ENCODE measurements around the gene GPD2. TPM values are rescaled to one million over a fixed set of nuclear protein-coding genes. Genes with fewer than 3 reads are reported as not detected.
"Not testable (repeated sequence)": the region's sequence is repeated elsewhere in the genome, so short reads cannot be mapped to it uniquely, and the experiment has no call there.

The GPD2 gene
- polyA plus RNA-seq, 1 donor from 2014 or later, result 6.5 TPM

GRCh38 chr2:156476850-156477206 is 40.6 kb downstream of the GPD2 start:
- Mint-ChIP-seq H3K27ac (peak overlapping the region in 1 of 3 donors; percentile 43), H3K4me3 (no peak overlapping the region)

GRCh38 chr2:156480376-156480775 is 44.2 kb downstream of the GPD2 start:
- Mint-ChIP-seq H3K27me3 (no peaks in the 10 kb centered on the region), H3K36me3 (peaks cover 6% of the 10 kb centered on the region), H3K9me3 (no peaks in the 10 kb centered on the region), H3K4me1 (peaks cover 6 to 15% (median 8%) of the 10 kb centered on the region in 3 donors), H3K27ac (no peak overlapping the region), H3K4me3 (peak overlapping the region in 1 of 4 donors; percentile 14)

More at GRCh38 chr2:156476850-156477206, 40.6 kb downstream of the GPD2 start:
- H3K36me3 Mint-ChIP-seq, result no peaks in the 10 kb centered on the region
- no peaks in the 10 kb centered on the region for H3K27me3 Mint-ChIP-seq
- H3K4me1 Mint-ChIP-seq, result peaks cover 0 to 15% (median 10%) of the 10 kb centered on the region in 3 donors
- H3K9me3 Mint-ChIP-seq, result no peaks in the 10 kb centered on the region

DNA sequence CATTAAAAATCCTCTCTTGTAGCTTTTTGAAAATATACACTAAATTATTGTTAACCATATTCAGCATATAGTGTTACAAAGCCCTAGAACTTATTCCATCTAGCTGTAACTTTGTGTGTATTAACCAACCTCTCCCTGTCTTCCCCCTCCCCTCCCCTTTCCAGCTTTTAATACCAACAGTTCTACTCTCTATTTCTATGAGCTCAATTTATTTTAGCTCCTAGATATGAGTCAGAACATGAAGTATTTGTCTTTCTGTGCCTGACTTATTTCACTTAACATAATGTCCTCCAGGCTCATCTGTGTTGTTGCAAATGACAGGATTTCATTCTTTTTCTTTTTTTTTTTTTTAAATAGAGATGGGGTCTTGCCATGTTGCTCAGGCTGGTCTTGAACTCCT is 45.1 kb downstream of the GPD2 start:
- Mint-ChIP-seq H3K27ac (peak overlapping the region in 1 of 3 donors; percentile 60), H3K27me3 (no peaks in the 10 kb centered on the region), H3K9me3 (no peaks in the 10 kb centered on the region), H3K4me3 (no peak overlapping the region), H3K36me3 (peaks cover 10% of the 10 kb centered on the region), H3K4me1 (peaks cover 8 to 11% (median 10%) of the 10 kb centered on the region in 3 donors)

DNA sequence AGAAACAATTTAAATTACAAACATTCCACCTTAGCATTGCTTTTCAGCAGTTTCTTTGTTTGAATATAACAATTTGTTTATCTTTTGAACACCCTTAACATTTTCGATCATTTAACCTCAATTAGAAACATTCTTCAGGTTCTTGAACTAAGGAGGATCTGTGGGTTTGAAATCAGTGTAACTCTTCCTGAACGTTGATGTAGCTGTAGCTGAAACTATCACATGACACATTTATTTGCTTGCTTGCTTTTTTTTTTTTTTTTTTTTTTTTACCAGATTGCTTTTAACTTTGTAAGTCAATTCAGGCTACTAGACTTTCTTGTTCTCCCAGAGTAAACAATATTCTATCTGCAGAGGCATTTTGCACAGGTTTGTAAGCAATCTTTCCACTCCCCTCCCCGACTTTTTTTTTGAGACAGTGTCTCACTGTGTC is 47.6 kb downstream of the GPD2 start:
- Mint-ChIP-seq H3K36me3 (peaks cover 13% of the 10 kb centered on the region), H3K9me3 (no peaks in the 10 kb centered on the region), H3K27ac (peak overlapping the region in 1 of 3 donors; percentile 73), H3K27me3 (no peaks in the 10 kb centered on the region), H3K4me1 (peaks cover 8 to 19% (median 8%) of the 10 kb centered on the region in 3 donors), H3K4me3 (no peak overlapping the region)

- Mint-ChIP-seq H3K9me3 (no peaks in the 10 kb centered on the region), H3K4me3 (no peak overlapping the region), H3K27ac (no peak overlapping the region), H3K27me3 (no peaks in the 10 kb centered on the region), H3K4me1 (peaks cover 10 to 23% (median 13%) of the 10 kb centered on the region in 3 donors), H3K36me3 (peaks cover 13% of the 10 kb centered on the region)
Observed at GRCh38 chr2:156486147-156486546, 50.0 kb downstream of the GPD2 start.

- no peaks in the 10 kb centered on the region for H3K27me3 Mint-ChIP-seq
- H3K4me3 Mint-ChIP-seq, result no peak overlapping the region
- H3K27ac Mint-ChIP-seq, result no peak overlapping the region
- H3K4me1 Mint-ChIP-seq, result peaks cover 10 to 26% (median 15%) of the 10 kb centered on the region in 3 donors
- peaks cover 13% of the 10 kb centered on the region for H3K36me3 Mint-ChIP-seq
- no peaks in the 10 kb centered on the region for H3K9me3 Mint-ChIP-seq
Observed at GRCh38 chr2:156486614-156487013, 50.4 kb downstream of the GPD2 start.

GRCh38 chr2:156489195-156489594 is 53.0 kb downstream of the GPD2 start:
- H3K9me3 Mint-ChIP-seq, result no peaks in the 10 kb centered on the region
- H3K4me1 Mint-ChIP-seq, result peaks cover 14 to 29% (median 18%) of the 10 kb centered on the region in 3 donors
- H3K36me3 Mint-ChIP-seq, result peaks cover 16% of the 10 kb centered on the region
- no peak overlapping the region for H3K4me3 Mint-ChIP-seq
- H3K27ac Mint-ChIP-seq, result no peak overlapping the region
- no peaks in the 10 kb centered on the region for H3K27me3 Mint-ChIP-seq

- H3K36me3 Mint-ChIP-seq, result peaks cover 13% of the 10 kb centered on the region
- peak overlapping the region in 1 of 4 donors; percentile 35 for H3K4me3 Mint-ChIP-seq
- peaks cover 14 to 29% (median 16%) of the 10 kb centered on the region in 3 donors for H3K4me1 Mint-ChIP-seq
- H3K27me3 Mint-ChIP-seq, result no peaks in the 10 kb centered on the region
- H3K9me3 Mint-ChIP-seq, result no peaks in the 10 kb centered on the region
- no peak overlapping the region for H3K27ac Mint-ChIP-seq
Observed at GRCh38 chr2:156489750-156490465, 53.7 kb downstream of the GPD2 start.

DNA sequence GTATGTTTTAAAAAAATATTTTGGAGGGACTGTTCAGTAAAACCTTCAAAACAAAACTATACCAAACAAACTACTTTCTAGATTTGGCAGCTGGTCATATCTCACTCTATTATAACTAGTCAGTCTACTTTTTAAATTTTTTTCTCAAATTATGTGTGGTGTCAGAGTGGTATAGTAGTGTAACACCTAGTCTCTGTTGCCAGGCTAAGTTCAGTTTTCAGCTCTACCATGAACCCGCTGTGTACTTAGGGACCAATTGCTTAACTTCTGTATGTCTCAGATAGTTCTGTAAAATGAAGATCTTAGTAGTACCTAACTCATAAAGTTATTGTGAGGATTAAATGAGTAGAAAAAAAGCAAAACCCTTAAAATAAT is 54.3 kb downstream of the GPD2 start:
- Mint-ChIP-seq H3K4me1 (peaks cover 14 to 29% (median 16%) of the 10 kb centered on the region in 3 donors), H3K36me3 (peaks cover 13% of the 10 kb centered on the region), H3K9me3 (no peaks in the 10 kb centered on the region), H3K27ac (no peak overlapping the region), H3K4me3 (no peak overlapping the region), H3K27me3 (no peaks in the 10 kb centered on the region)

DNA sequence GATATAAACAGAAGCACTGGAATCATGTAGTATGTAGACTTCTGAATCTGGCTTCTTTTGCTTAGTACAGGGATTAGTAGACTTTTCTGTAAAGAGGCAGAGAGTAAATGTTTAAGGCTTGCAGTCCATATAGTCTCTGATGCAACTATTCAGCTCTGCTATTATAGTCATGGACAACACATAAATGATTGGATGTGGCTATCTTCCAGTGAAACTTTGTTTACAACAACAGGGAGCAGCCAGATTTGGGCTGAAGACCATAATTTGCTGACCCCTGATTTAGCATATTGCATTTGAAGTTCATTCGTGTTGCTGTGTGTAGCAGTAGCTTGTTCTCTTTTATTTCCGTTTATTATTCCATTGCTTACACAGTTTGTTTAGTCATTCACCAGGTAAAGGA is 55.0 kb downstream of the GPD2 start:
- no peak overlapping the region for H3K27ac Mint-ChIP-seq
- H3K4me1 Mint-ChIP-seq, result peaks cover 14 to 27% (median 15%) of the 10 kb centered on the region in 3 donors
- no peak overlapping the region for H3K4me3 Mint-ChIP-seq
- H3K36me3 Mint-ChIP-seq, result peaks cover 10% of the 10 kb centered on the region
- no peaks in the 10 kb centered on the region for H3K9me3 Mint-ChIP-seq
- no peaks in the 10 kb centered on the region for H3K27me3 Mint-ChIP-seq

DNA sequence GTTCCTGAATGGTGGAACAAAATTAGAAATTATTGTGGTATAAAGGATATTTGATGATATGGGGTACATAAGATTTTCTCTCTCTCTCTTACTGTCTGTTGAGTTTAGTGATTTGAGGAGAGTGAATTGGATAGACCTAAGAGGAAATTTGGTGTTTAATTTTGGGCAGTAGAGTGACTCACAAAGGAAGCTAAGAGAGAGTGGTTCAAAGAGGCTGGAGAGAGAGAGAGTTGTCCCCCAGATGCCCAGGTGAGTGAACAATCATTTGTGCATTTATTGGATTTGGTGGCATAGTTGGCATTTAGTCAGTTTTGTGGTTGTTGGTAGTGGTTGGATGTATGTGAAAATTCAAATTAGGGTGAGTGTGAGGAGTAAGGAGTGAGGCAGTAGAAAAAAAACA is 56.8 kb downstream of the GPD2 start:
- no peaks in the 10 kb centered on the region for H3K27me3 Mint-ChIP-seq
- H3K4me3 Mint-ChIP-seq, result peak overlapping the region in 1 of 4 donors; percentile 58
- H3K4me1 Mint-ChIP-seq, result peaks cover 12 to 25% (median 13%) of the 10 kb centered on the region in 3 donors
- no peak overlapping the region for H3K27ac Mint-ChIP-seq
- no peaks in the 10 kb centered on the region for H3K9me3 Mint-ChIP-seq
- peaks cover 9% of the 10 kb centered on the region for H3K36me3 Mint-ChIP-seq

DNA sequence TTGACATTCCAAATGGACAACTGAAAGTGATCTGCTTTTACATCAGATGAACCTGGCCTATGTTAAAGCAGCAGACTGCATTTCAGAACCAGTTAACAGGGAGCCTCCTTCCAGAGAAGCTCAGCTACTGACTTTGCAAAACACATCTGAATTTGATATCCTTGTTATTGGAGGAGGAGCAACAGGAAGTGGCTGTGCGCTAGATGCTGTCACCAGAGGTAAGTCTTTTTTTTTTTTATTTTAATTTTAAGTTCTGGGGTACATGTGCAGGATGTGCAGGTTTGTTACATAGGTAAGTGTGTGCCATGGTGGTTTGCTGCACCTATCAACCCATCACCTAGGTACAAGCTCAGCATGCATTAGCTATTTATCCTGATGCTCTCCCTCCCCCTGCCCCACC is 59.8 kb downstream of the GPD2 start:
- H3K36me3 Mint-ChIP-seq, result peaks cover 14% of the 10 kb centered on the region
- not testable (repeated sequence) for H3K27ac Mint-ChIP-seq, H3K4me3 Mint-ChIP-seq, H3K27me3 Mint-ChIP-seq, H3K9me3 Mint-ChIP-seq
- H3K4me1 Mint-ChIP-seq, result peaks cover 7 to 15% (median 10%) of the 10 kb centered on the region in 3 donors

- Mint-ChIP-seq H3K4me3 (no peak overlapping the region), H3K4me1 (peaks cover 0 to 2% (median 0%) of the 10 kb centered on the region in 3 donors), H3K27ac (no peak overlapping the region), H3K9me3 (no peaks in the 10 kb centered on the region), H3K36me3 (peaks cover 1% of the 10 kb centered on the region), H3K27me3 (no peaks in the 10 kb centered on the region)
Observed at GRCh38 chr2:156505696-156506095, 69.5 kb downstream of the GPD2 start.

GRCh38 chr2:156511122-156511521 is 74.9 kb downstream of the GPD2 start:
- no peaks in the 10 kb centered on the region for H3K27me3 Mint-ChIP-seq
- no peak overlapping the region for H3K4me3 Mint-ChIP-seq
- H3K27ac Mint-ChIP-seq, result no peak overlapping the region
- H3K4me1 Mint-ChIP-seq, result peaks cover 6 to 10% (median 6%) of the 10 kb centered on the region in 3 donors
- peaks cover 19% of the 10 kb centered on the region for H3K36me3 Mint-ChIP-seq
- no peaks in the 10 kb centered on the region for H3K9me3 Mint-ChIP-seq

DNA sequence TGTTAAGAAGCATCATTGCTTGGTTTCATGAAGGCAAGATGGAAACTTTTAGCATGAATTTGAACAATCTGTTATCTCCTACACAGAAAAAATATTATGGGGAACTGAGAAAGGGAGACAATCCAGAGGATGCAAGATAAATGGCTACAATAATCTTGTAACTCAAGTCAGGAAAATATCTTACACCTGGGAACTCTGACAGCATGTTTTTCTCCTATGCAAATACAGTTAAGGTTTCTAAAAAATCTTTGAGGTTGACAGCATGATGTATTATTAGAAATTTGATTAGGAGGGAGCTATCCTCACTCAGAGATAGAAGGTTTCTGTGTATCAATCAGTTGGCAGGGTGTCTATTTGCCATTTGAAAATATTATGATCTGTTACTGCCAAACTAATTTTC is 75.6 kb downstream of the GPD2 start:
- Mint-ChIP-seq H3K36me3 (peaks cover 22% of the 10 kb centered on the region), H3K27me3 (no peaks in the 10 kb centered on the region), H3K9me3 (no peaks in the 10 kb centered on the region), H3K4me3 (no peak overlapping the region), H3K4me1 (peaks cover 6 to 10% (median 6%) of the 10 kb centered on the region in 3 donors), H3K27ac (peak overlapping the region in 1 of 3 donors; percentile 21)

GRCh38 chr2:156512451-156512850 is 76.3 kb downstream of the GPD2 start:
- no peaks in the 10 kb centered on the region for H3K9me3 Mint-ChIP-seq
- H3K27me3 Mint-ChIP-seq, result no peaks in the 10 kb centered on the region
- H3K4me3 Mint-ChIP-seq, result no peak overlapping the region
- peaks cover 6 to 10% (median 6%) of the 10 kb centered on the region in 3 donors for H3K4me1 Mint-ChIP-seq
- H3K27ac Mint-ChIP-seq, result no peak overlapping the region
- H3K36me3 Mint-ChIP-seq, result peaks cover 23% of the 10 kb centered on the region

Measured in IgD-negative memory B cell (primary cell).